NCI-H1436 (cell line): ENCODE results near the gene BMAL1.
"Not testable (repeated sequence)": the region's sequence is repeated elsewhere in the genome, so short reads cannot be mapped to it uniquely, and the experiment has no call there.

Experiments used
- DNase-seq: peaks from one replicate; lab custom pipeline; 2025; lab: John Stamatoyannopoulos, UW

The BMAL1 gene

DNA sequence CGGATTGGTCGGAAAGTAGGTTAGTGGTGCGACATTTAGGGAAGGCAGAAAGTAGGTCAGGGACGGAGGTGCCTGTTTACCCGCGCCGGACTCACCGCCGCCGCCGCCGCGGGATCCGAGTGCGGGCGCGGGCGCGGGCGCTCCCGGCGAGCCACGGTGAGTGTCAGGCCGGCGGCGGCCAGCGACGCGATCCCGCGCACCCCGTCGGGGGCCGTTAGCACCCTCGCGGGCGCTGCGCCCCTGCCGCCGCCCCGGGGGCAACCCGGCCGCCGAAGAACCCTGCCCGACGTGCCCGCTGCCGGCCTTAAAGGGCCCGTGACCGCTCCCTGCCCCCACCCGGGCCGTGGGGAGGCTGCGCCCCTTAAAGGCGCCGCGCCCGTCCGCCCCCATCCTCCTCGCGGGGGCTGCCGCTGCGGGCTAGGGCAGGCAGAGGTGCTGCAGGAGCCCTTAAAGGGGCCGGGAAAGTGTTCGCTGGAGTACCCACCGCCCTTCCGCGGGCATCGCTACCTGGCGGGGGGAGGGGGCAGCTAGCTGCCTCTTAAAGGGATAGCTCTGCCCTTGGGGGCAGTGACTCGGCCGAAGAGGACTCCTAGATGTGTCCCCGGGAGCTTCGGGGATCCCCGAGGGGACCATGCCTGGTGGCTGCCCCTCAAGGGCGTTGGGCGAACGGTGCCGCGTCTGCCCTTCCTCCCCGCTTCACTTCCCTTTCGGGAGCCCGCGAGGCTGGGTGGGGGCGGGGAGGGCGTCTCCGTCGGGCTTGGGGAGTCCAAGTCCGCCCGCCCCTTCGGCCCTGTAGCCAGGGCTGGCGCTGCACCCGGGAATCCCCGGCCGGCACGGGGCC, at the start of gene BMAL1:
Gene BMAL1 (plus strand): TSS at position 23 of the 841 bp plus-strand sequence. CDS start 76,519 bp downstream, outside the sequence.
- no peak for DNase-seq

DNA sequence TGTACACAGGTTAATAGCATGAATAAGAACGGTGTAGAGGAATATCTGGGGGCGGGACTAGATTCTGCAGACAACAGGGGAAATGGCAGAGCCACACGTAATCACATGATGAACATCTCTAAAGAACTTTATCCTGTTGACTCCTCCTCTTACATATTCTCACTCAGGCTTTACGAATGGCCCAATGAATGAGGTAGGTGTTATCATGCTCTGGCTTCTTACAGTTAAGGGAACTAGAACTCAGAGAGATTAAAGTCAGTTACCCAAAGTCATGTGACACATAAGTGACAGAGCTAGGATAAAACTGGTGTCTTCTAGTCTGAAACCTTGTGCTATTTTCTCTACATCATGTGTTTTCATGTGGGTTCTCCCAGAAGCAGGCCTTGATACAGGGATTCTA, 49.0 kb upstream of the BMAL1 start:
- no peak for DNase-seq

DNA sequence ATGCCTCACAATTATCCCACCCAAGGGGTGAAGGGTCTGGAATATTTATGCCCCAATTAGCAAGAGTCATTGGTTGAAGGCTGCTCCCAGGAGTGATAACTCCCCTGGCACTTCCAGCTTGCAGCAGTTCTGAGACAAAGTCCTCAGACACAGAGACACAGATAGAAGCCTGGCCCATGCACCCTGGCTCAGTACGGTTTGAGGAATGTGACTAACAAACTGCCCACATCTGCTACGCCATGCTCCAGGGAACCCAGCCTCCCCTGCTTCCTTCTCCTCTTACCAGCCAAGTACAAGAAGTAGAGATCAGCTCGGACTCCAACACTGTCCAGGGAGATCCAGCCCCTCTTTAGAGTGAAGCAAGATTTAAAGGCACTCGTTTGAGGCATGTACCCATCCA, 48.5 kb upstream of the BMAL1 start:
- no peak for DNase-seq

DNA sequence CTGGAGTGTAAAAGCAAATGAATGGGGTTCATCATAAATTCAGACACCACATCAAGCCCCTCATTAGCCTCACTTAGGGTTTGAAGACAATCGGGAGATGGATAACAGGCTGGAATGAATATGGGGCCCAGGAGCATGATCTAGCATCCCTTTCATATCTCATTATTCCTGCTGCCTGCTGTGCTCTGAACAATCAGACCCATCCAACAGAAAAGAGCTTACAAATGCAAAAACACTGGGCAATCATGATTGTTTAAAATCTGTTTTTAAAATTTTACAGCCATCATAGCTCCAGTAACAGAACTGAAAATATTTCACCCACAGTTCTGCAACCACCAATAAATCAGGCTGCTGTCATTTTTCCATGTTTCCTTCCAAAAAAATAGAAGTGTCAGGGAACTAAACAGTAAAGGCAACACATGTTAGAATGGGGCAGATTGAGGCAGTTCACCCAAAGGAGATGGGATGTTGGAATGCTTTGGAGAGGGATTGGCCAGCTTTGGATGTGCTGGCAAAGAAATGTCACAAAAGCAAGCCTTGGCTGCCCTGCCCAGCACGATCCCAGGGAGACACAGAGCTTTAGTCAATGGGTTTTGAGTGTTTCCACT, 47.8 kb upstream of the BMAL1 start:
- DNase-seq, result no peak

DNA sequence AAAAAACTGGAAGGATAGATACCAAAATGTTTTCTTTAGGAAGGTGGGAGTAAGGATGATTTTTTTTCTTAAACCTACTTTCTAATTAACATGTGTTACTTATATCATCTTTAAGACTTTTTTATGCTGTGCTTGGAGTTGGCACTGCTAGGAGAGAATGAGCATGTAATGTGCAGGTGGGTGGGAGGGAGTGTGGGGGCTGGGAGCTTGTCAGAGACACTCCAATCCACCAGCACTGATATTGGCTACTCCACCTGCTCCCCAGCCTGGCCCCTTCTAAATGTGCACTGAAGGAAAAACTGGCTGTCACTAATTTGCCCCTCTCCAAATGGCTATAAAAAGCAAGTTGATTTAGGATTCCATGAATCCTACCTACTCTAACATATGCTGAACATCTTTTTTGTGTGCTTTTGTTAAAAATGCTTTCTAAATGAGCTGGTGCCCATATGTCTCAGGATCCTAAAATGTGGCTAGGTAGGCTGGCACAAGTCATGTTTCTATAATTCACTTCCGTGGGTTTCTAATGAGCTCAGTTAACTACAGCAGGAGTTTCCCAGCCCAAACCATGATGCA, 44.3 kb upstream of the BMAL1 start:
- no peak for DNase-seq

DNA sequence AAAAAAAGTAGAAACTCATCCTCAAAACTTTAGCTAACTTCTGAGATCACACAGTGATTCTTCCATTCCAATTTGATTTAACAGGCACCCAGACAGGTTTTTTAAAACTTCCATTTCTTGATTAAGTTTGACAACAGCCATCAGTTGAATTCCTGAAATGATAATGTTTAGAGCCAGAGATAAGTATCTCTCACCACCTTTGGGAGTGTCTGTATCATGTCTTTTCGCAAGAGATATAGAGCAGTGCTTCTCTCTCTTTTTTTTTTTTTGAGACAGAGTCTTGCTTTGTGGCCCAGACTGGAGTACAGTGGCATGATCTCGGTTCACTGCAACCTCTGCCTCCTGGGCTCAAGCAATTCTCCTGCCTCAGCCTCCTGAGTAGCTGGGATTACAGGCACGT, 41.7 kb upstream of the BMAL1 start:
- DNase-seq, result no peak

DNA sequence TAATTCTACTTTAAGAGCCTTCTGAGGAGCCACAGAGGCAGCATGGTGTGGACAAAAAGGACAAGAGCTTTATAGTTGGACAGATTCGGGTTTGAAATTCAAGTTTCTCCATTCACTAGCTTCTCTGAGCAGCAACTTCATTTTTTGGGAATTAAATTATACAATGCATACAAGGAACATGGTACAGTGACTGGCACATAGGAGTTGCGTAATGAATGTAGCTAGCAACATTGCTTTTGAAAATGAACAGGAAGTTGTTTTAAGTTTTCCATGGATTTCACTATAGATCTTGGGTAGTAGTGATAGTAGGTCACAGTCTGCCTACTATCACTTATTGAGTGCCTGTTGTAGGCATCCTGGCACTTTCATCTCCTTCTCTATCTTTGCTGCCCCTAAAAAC, 41.0 kb upstream of the BMAL1 start:
- no peak for DNase-seq

DNA sequence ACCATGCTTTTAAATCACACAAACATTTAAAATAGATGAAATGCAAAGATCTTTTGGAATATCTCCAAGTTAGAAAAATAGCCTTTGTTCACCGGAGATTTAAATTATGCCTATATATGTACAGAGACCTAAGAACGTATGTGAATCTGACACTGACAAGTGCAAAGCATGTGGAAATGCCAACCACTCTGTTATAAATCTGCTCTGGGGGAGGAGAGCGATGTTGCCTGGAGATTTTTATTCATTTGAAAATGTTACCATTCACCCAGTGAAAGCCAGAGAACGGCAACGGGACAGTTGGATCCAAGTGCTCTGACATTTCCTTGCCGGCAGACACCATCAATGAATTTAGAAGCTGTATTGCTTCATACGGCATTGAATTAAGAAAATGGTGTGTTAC, 39.8 kb upstream of the BMAL1 start:
- no peak for DNase-seq

DNA sequence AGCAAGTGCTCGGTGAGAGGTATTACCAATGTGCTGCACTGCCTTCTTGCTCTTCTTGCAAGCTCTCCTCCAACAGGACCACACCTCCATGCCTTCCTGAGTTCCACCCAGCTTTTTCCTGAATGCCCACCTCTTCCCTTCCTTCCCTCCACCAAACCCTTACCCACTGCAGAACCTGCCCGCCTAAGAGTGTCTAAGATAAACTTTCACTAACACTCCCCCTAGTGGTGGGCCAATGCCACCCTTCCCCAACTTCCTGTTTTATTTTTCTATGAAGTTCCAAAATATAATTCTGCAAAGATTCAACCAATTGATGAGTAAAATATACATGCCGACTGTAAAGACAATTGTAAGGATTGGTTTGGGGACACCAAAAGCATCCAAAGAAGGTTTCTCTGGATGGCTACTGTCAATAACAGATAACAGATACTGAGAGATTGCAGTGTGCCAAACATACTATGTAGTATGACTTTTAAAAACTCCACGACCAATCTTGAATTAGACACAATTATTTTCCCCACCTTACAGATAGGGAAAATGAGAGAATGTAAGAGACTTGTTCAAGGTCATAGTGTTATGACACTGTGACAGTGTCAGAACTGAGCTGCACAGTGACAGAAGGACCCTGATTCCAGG, 38.6 kb upstream of the BMAL1 start:
- peak; percentile 52 for DNase-seq

GRCh38 chr11:13242564-13242963, 35.0 kb upstream of the BMAL1 start:
- DNase-seq, result no peak

DNA sequence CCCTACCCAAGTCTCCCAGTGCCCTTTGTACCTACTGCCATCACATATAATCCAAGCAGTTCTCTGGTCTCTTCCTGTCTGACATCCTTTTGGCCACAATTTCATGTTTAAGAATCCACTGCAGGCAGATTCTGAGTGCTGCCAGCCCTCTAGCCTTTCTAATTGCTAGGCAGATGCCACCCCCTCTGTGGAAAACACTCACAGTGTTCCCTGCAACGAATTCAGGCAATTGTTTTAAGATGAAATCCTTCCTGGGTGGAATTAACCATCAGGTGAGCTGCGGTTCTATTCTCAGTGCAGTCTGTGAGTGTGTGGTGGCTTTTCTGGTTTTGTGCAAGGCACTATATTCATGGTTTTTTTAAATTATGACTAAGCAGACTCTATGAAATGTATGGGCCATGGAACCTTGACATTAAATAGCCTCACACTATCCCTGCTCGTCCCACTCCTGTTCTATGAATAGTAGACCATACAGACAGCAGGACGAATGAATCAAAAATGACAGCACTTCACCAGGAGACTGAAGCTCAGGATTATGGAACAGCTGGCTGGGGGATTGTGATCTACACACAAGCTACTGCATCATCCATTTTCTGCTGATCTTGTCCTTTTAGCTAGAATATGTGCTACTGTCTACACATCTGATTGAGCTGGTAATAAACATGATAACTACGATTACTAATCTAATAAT, 29.8 kb upstream of the BMAL1 start:
- no peak for DNase-seq

DNA sequence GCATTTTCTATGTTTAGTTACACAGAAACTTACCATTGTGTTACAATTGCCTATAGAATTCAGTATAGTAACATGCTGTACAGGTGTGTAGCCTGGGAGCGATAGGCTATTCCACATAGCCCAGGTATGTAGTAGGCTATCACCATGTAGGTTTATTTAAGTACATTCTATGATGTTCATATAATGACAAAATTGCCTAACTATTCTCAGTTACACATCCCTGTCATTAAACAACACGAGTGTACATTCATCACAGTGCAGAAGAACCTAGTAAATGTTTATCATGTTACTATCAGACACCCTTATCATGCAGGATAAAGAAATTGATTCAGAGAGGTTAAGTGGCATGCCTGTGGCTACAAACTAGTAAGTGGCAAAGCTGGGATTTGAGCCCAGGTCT, 28.4 kb upstream of the BMAL1 start:
- DNase-seq, result no peak

GRCh38 chr11:13249992-13250391, 27.6 kb upstream of the BMAL1 start:
- DNase-seq, result no peak

DNA sequence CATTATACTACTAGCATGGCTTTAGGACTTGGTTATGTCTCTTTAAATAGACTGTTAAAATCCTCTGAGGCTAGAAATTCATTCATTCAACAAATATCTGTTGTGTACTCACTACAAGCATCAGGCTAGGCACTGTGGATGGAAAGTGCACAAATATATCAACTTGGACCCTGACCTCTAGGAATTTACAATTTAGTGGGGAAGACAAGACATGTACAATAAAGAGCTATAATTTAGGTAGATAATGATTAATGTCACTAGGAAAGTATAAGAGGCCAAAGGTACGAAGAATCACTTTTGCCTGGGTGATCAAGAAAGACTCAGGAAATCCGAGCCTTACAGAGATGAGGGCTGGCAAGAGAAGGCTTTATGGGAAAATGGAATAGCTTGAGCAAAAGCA, 25.6 kb upstream of the BMAL1 start:
- DNase-seq, result no peak

GRCh38 chr11:13252438-13252837, 25.2 kb upstream of the BMAL1 start:
- DNase-seq, result no peak

- DNase-seq, result no peak
These were observed 21.4 kb upstream of the BMAL1 start for GRCh38 chr11:13256216-13256615.

GRCh38 chr11:13258061-13258460, 19.5 kb upstream of the BMAL1 start:
- DNase-seq, result not testable (repeated sequence)

- no peak for DNase-seq
These were observed 18.7 kb upstream of the BMAL1 start for GRCh38 chr11:13258855-13259254.

DNA sequence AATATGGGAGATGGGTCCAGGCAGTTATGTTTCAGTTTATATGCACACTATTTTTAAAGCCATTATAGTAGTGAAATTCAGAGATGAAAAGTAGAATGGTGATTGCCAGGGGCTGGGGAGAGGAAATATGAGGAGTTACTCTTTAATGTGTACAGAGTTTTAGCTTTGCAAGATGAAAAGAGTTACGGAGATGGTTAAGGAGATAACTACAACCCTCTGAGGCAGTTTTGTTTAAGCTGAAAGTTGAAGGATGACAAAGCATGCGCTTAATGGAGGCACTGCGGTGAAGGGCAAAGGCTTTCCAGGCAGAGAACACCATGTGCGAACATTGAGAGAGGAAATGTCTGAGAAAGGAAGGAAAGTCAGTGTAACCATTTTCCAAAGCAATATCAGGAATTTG, 18.2 kb upstream of the BMAL1 start:
- no peak for DNase-seq

DNA sequence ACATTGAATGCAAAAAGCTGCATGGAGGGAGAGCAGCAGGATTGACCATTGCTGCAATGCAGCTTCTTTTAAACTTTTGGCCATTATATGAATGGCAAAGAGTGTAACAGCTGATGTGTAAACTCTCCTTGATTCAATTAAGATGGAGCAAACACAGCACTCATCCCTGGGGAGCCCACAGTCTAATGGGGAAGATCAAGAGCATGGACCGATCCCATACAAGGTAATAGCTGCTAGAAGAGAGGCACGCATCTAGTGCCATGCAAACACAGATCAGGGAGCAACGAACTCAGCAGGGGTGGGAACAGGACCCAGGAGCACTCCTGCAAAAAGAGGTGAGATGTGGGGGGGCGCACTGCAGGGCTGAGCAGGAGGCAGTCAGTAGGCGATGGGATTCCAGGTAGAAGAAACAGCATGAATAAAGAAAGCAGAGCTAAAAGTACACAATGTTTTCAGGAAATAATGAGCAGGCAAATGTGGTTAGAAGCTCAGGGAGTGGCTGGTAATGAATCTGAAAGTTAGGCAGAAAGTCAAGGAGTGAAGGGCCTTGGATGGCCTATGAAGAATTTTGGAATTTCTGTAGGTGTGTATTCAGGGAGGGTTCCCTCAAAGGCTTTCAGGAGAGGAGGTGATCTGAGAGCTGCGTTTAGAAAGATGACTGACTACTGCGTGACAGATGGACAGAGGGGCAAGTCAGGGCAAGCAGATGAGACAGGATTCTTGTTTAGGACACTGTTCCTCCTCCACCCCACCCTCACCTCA, 17.2 kb upstream of the BMAL1 start:
- DNase-seq, result peak; percentile 32

DNA sequence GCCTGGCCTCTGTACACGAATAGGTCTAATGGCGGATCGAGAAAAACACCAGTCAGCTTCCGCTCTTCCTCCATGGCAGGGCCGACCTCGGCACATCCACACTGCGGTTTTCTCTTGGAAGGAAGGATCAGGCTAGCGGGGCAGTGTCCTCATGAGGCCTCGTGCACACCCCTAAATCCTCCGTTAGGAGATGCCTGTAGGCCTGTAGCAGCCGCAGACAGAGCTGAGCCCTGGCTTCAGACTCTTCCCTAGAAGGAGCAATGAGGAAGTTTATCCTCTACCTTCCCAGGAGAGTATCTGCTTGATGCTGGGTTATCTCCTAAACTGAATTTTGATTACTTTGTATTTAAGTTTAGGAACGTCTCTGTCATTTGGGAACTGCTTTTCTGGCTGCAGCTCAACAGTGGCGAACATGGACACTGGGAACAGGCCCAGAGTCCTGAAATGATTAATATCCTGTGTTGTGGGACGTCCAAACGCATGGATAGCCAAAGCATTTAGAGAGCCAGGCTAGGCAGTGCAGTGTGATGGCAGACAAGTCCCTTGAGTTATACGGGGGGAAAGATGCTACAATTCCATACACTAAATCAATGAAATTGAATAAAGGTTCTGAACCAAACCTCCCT, 16.5 kb upstream of the BMAL1 start:
- DNase-seq, result no peak
